ENCODE data around the gene ZBTB38. TPM values are rescaled to one million over a fixed set of nuclear protein-coding genes. Genes with fewer than 3 reads are reported as not detected.

The ZBTB38 gene
- total and polyA plus RNA-seq, 2 of the 13 experiments (the other 11 are each of a cell fraction or from before 2014, with no cell fraction given), result 26.8 to 51.7 TPM

GRCh38 chr3:141368062-141368924 lies at the start of gene ZBTB38 (continued):
- TF ChIP-seq ZNF839 (CRISPR knock-in tag; IDR thresholded peaks at IDR 0.05; ENCODE audit: borderline replicate concordance), result no peak
- TF ChIP-seq MTERF4 (CRISPR knock-in tag; IDR thresholded peaks at IDR 0.05), result peak; percentile 91; the same call in 1 of the 2 replicates
- TF ChIP-seq ZNF564 (CRISPR knock-in tag; IDR thresholded peaks at IDR 0.05), result peak; percentile 67
- peak; percentile 71; the same call in 1 of the 2 replicates for TF ChIP-seq ZBTB26 (CRISPR knock-in tag; IDR thresholded peaks at IDR 0.05; ENCODE audit: borderline replicate concordance)
- peak; percentile 89 for TF ChIP-seq SAP130 (CRISPR knock-in tag; IDR thresholded peaks at IDR 0.05; ENCODE audit: low read depth)
- TF ChIP-seq ZNF580 (CRISPR knock-in tag; IDR thresholded peaks at IDR 0.05; ENCODE audit: borderline replicate concordance, low read depth), result peak; percentile 89; the same call in 1 of the 2 replicates
- TF ChIP-seq ZNF766 (CRISPR knock-in tag; IDR thresholded peaks at IDR 0.05; ENCODE audit: borderline replicate concordance), result 0 out of 2 replicates have a peak, but pooled peaks have one; percentile 83
- TF ChIP-seq ZNF33A (CRISPR knock-in tag; IDR thresholded peaks at IDR 0.05; ENCODE audit: borderline replicate concordance), result 0 out of 2 replicates have a peak, but pooled peaks have one; percentile 22
- peak; percentile 76; the same call in 1 of the 2 replicates for TF ChIP-seq ZNF691 (CRISPR knock-in tag; IDR thresholded peaks at IDR 0.05; ENCODE audit: borderline replicate concordance, low read depth)
- TF ChIP-seq ZHX1 (CRISPR knock-in tag; IDR thresholded peaks at IDR 0.05; ENCODE audit: low read depth), result peak; percentile 76
- 0 out of 2 replicates have a peak, but pooled peaks have one; percentile 17 for TF ChIP-seq ZNF615 (CRISPR knock-in tag; IDR thresholded peaks at IDR 0.05; ENCODE audit: borderline replicate concordance)
- TF ChIP-seq SYNCRIP (IDR thresholded peaks at IDR 0.05; ENCODE audit: insufficient read depth, low read depth, low read length), result no peak
- TF ChIP-seq TBX2 (CRISPR knock-in tag; IDR thresholded peaks at IDR 0.05; ENCODE audit: borderline replicate concordance), result peak; percentile 92
- 0 out of 2 replicates have a peak, but pooled peaks have one; percentile 23 for TF ChIP-seq SRY (CRISPR knock-in tag; IDR thresholded peaks at IDR 0.05)
- peak; percentile 99 for TF ChIP-seq ZNF687 (CRISPR knock-in tag; IDR thresholded peaks at IDR 0.05)

Data from HepG2 (cell line).